GM12873 (cell line): ENCODE results near the gene ERC2.

Source experiments
- CTCF ChIP-seq: IDR thresholded peaks from 2 replicates; pipeline ENCODE4 v1.5.1; 2012; ENCODE audit warnings: low read depth, mild to moderate bottlenecking, moderate library complexity, low read length, control low read depth; ENCODE audit not compliant: insufficient read depth; ENCODE audit errors: missing control alignments

ERC2 gene

GRCh38 chr3:55966566-55966965 is 501.7 kb downstream of the ERC2 start:
- no peak for TF ChIP-seq CTCF

- TF ChIP-seq CTCF, result no peak
Observed at GRCh38 chr3:55965776-55966175, 502.5 kb downstream of the ERC2 start.

GRCh38 chr3:55964491-55964985 is 503.7 kb downstream of the ERC2 start:
- TF ChIP-seq CTCF, result no peak

- TF ChIP-seq CTCF, result no peak
Observed at GRCh38 chr3:55963601-55964000, 504.7 kb downstream of the ERC2 start.

- TF ChIP-seq CTCF, result no peak
Observed at GRCh38 chr3:55959471-55960080, 508.7 kb downstream of the ERC2 start.

- no peak for TF ChIP-seq CTCF
Observed at GRCh38 chr3:55958605-55959004, 509.7 kb downstream of the ERC2 start.

- TF ChIP-seq CTCF, result no peak
Observed at GRCh38 chr3:55955891-55956477, 512.3 kb downstream of the ERC2 start.
